Esophagus squamous epithelium (tissue), 5 donors: ENCODE results near the gene THAP7. TPM values are rescaled to one million over a fixed set of nuclear protein-coding genes. Genes with fewer than 3 reads are reported as not detected.
A peak's percentile ranks its signal among the peaks of the same experiment; 100 is the strongest.
"Not testable (repeated sequence)": the region's sequence is repeated elsewhere in the genome, so short reads cannot be mapped to it uniquely, and the experiment has no call there.

Experiments used
- DNase-seq: peaks from one replicate; lab custom pipeline; 2025; lab: John Stamatoyannopoulos, UW
- H3K27ac ChIP-seq, 4 donors: fragments of 200-600 bp; sonication (generic); one replicate each; pipeline ENCODE4 v1.5.1; 2016 to 2019; ENCODE audit warnings: mild to moderate bottlenecking in 1 of 4
- H3K27me3 ChIP-seq, 4 donors: fragments of 200-600 bp; sonication (generic); 1 replicate in 3 of 4; 2 replicates in 1 of 4; pipeline versions ENCODE4 v1.5.1 to v1.6.0; 2017 to 2021; ENCODE audit warnings: antibody characterized with exemption in 1 of 4
- H3K36me3 ChIP-seq, 3 donors: fragments of 200-600 bp; sonication (generic); one replicate each; pipeline ENCODE4 v1.5.1; 2016 to 2019
- H3K4me1 ChIP-seq, 3 donors: fragments of 200-600 bp; sonication (generic); one replicate each; pipeline ENCODE4 v1.5.1; 2017 to 2019
- H3K4me3 ChIP-seq, 4 donors: fragments of 200-600 bp; sonication (generic); 1 replicate in 3 of 4; 2 replicates in 1 of 4; pipeline ENCODE4 v1.5.1; 2016 to 2019; ENCODE audit warnings: mild to moderate bottlenecking in 2 of 4, moderate library complexity in 1 of 4
- H3K9me3 ChIP-seq, 3 donors: fragments of 200-600 bp; sonication (generic); one replicate each; pipeline ENCODE4 v1.5.1; 2016 to 2019
- POLR2A ChIP-seq, 4 donors: fragments of 450-650 bp; IDR thresholded peaks; one replicate each; pipeline ENCODE4 v1.6.1; 2017; ENCODE audit warnings: antibody characterized with exemption in 4 of 4, mild to moderate bottlenecking in 4 of 4, moderate library complexity in 3 of 4
- WGBS, 2 donors: methylation state at CpG; one replicate each; pipeline ENCODE4 v1.1.5; 2018; 5-methylcytosine and 5-hydroxymethylcytosine counted together
- intact Hi-C: fragments of 100-400 bp; cut with DNase I; formaldehyde crosslinking; loops from one replicate; pipeline ENCODE4 v1.15.0; 2022
- total RNA-seq, 4 donors: library from RNA; depleted of rRNA; stranded (reverse); fragments of >200 nt; gene quantifications; one replicate each; pipeline ENCODE4 v1.1.0, GENCODE V29; 2016
- TF ChIP-seq, protein P1 (sequence below), 6 experiments: fragments of 450-650 bp in 4 of 6; fragments of 200-600 bp in 2 of 6; sonication (generic) in 2 of 6; IDR thresholded peaks; one replicate each; pipeline ENCODE4 v1.5.1; 2016 to 2019; ENCODE audit warnings: antibody characterized with exemption in 6 of 6, mild to moderate bottlenecking in 4 of 6, moderate library complexity in 4 of 6
- donor health status: DM: yes; HTN: yes; CAD: no.

THAP7 gene
- total RNA-seq, 4 donors from 2014 or later, result 13.2 to 38.7 (median 32.0) TPM

DNA sequence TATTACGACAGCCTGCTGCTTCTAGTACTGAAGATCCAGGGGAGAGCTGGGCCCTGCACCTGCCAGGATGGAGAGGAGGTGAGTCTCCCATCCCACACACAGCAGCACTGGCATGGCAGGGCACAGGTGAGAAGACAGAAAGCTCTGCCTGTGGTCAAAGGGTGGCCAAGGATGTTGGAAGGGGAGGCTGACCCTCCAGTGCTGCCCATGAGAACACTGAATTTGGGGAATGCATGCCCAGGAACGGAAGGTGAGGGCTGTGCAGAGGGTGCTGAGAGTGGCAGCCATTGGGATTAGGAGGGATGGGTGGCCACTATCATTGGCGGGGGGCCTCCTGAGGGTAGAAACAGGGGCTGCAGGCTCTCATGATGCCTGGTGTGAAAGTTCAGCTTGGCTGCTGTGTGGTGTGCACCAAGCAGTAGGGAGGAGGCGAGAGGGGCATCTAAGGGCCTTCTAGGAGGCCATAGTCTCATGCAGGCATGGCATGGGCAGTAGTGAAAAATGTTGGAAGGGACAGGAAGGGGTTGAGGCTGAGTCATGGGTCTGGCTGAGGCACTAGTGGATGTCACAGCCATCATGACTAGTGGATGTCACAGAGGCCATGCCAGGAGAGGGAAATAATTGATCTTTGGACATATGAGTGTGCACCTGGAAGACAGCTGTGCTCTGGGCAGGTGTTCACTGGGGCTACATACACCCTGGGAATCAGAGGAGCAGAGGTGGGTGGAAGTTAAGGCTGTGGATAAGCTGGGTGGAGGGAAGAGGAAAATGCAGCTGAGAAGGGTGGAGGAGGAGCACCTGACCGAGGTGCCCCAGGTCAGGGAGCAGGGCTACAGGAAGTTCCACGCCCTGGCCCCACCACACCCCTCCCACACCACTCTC is 41.3 kb upstream of the THAP7 start:
- intact Hi-C loops, result no loop called here

DNA sequence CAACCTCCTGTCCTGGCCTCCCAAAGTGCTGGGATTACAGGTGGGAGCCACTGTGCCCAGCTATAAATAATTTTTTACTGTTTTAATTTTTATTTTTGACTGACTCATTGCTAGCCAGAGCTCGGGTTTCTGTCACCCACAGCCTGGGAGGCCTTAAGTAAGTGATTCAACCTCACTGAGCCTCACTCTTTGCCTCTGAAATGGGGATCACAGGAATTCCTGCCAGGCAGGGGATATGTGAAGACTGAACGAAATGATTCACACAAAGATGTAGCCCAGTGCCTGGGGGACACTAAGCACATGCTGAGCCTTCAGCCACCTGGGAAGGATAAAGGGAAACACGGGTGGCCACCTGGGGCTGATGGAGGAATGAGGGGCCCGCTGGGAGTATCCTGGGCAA is 40.0 kb upstream of the THAP7 start:
- Histone ChIP-seq H3K9me3 (no peaks in the 10 kb centered on the region), H3K36me3 (no peaks in the 10 kb centered on the region), H3K4me3 (no peak overlapping the region), H3K4me1 (peaks cover 15 to 48% (median 23%) of the 10 kb centered on the region in 3 donors), H3K27ac (peak overlapping the region in 3 of 4 donors; percentile 38 to 65 (median 54)), H3K27me3 (peaks cover 0 to 4% (median 0%) of the 10 kb centered on the region in 4 donors)
- 57 to 71% methylated on average over 1 to 3 of the region's 4 CpGs for WGBS, 2 donors
- intact Hi-C loops, result no loop called here
- DNase-seq, result no peak
- TF ChIP-seq, protein P1, sequence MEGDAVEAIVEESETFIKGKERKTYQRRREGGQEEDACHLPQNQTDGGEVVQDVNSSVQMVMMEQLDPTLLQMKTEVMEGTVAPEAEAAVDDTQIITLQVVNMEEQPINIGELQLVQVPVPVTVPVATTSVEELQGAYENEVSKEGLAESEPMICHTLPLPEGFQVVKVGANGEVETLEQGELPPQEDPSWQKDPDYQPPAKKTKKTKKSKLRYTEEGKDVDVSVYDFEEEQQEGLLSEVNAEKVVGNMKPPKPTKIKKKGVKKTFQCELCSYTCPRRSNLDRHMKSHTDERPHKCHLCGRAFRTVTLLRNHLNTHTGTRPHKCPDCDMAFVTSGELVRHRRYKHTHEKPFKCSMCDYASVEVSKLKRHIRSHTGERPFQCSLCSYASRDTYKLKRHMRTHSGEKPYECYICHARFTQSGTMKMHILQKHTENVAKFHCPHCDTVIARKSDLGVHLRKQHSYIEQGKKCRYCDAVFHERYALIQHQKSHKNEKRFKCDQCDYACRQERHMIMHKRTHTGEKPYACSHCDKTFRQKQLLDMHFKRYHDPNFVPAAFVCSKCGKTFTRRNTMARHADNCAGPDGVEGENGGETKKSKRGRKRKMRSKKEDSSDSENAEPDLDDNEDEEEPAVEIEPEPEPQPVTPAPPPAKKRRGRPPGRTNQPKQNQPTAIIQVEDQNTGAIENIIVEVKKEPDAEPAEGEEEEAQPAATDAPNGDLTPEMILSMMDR (IDR thresholded peaks at IDR 0.05), result no peak
- TF ChIP-seq POLR2A (IDR thresholded peaks at IDR 0.05), result no peak

More for the DNA sequence above, 41.3 kb upstream of the THAP7 start:
- Histone ChIP-seq H3K4me3 (no peak overlapping the region), H3K27me3 (peaks cover 0 to 4% (median 0%) of the 10 kb centered on the region in 4 donors), H3K36me3 (no peaks in the 10 kb centered on the region), H3K4me1 (peaks cover 15 to 43% (median 20%) of the 10 kb centered on the region in 3 donors), H3K9me3 (no peaks in the 10 kb centered on the region), H3K27ac (peak overlapping the region in 3 of 4 donors; percentile 5 to 65 (median 38))
- WGBS, 2 donors, result 68 to 81% methylated on average over 4 to 6 of the region's 6 CpGs
- DNase-seq, result no peak
- TF ChIP-seq, protein P1 (IDR thresholded peaks at IDR 0.05), result no peak
- no peak for TF ChIP-seq POLR2A (IDR thresholded peaks at IDR 0.05)

DNA sequence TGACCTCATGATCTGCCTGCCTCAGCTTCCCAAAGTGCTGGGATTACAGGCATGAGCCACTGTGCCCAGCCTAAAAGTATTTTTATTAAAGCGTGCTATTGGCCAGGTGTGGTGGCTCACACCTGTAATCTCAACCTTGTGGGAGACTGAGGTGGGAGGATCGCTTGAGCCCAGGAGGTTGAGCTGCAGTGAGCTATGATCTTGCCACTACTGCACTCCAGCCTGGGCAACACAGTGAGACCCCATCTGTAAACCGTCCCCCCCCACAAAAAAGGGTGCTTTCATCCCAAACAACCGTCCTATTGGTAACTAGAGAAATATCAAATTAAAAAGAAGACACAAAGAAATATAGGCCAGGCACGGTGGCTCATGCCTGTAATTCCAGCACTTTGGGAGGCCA is 37.2 kb upstream of the THAP7 start:
- peaks cover 0 to 27% (median 5%) of the 10 kb centered on the region in 3 donors for H3K4me1 ChIP-seq
- H3K4me3 ChIP-seq, H3K27me3 ChIP-seq, intact Hi-C loops, DNase-seq, H3K9me3 ChIP-seq, H3K36me3 ChIP-seq, H3K27ac ChIP-seq: not testable (repeated sequence)
- WGBS, 2 donors, result 89 to 94% methylated on average over 4 to 5 of the region's 5 CpGs

DNA sequence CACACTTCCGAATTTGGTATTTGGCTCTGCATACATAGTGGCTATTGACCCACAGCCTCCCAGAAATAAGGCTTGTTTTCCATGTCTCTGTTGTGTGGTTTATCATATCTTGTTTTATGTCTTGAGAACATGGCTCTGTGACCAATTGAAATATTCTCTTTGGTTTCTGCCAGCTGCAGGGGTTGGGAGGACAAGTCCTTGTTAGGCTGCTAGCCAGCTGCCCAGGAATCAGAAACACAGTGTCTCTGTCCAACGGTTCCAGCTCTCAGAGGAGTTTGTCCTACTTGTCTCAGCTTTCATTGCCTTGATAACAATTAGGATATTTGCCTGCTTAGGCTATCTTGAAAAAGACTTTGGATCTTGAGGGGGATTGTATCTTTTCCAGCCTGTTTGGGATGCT is 36.5 kb upstream of the THAP7 start:
- WGBS, 2 donors, result 44 to 56% methylated on average over 2 of the region's 2 CpGs
- peak overlapping the region in 3 of 4 donors; percentile 10 to 70 (median 69) for H3K27ac ChIP-seq
- H3K4me1 ChIP-seq, result peaks cover 0 to 20% (median 4%) of the 10 kb centered on the region in 3 donors
- H3K27me3 ChIP-seq, result peaks cover 0 to 6% (median 0%) of the 10 kb centered on the region in 4 donors
- H3K9me3 ChIP-seq, result no peaks in the 10 kb centered on the region
- no peaks in the 10 kb centered on the region for H3K36me3 ChIP-seq
- intact Hi-C loops, result no loop called here
- no peak overlapping the region for H3K4me3 ChIP-seq
- TF ChIP-seq POLR2A (IDR thresholded peaks at IDR 0.05), result no peak
- TF ChIP-seq, protein P1 (IDR thresholded peaks at IDR 0.05), result no peak
- no peak for DNase-seq

DNA sequence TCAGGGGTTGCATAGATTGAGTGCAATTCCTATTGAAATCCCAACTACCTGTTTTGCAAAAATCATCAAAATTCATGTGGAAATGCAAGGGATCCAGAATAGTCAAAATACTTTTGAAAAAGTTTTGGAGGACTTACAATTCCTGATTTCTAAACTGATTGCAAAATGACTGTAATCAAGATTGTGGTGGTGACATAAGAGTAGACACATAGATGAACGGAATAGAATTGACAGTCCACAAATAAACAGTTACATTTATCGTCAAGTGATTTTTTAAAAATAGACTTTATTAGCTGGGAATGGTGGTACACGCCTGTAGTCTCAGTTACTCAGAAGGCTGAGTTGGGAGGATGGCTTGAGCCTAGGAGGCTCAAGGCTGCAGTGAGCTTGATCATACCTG is 33.1 kb upstream of the THAP7 start:
- peaks cover 9 to 29% (median 14%) of the 10 kb centered on the region in 3 donors for H3K4me1 ChIP-seq
- H3K4me3 ChIP-seq, result no peak overlapping the region
- TF ChIP-seq, protein P1 (IDR thresholded peaks at IDR 0.05), result no peak
- TF ChIP-seq POLR2A (IDR thresholded peaks at IDR 0.05), result no peak
- no peak overlapping the region for H3K27ac ChIP-seq
- H3K36me3 ChIP-seq, result no peaks in the 10 kb centered on the region
- no peak for DNase-seq
- intact Hi-C loops, result no loop called here
- 73 to 82% methylated on average over 3 of the region's 3 CpGs for WGBS, 2 donors
- H3K27me3 ChIP-seq, result peaks cover 0 to 37% (median 0%) of the 10 kb centered on the region in 4 donors
- H3K9me3 ChIP-seq, result no peaks in the 10 kb centered on the region
